Testis (tissue), 2 donors: ENCODE data around the gene NCOR2.

Experiments
- CTCF ChIP-seq, 3 experiments: fragments of 450-650 bp in 2 of 3; fragments of 200-600 bp in 1 of 3; sonication (generic) in 1 of 3; IDR thresholded peaks; one replicate each; pipeline ENCODE4 v1.5.1; 2016 to 2019; ENCODE audit warnings: antibody characterized with exemption in 3 of 3, mild to moderate bottlenecking in 2 of 3, moderate library complexity in 1 of 3
- POLR2A ChIP-seq: fragments of 450-650 bp; IDR thresholded peaks from one replicate; pipeline ENCODE4 v1.6.1; 2017; ENCODE audit warnings: antibody characterized with exemption, mild to moderate bottlenecking, moderate library complexity

- TF ChIP-seq POLR2A (no peak), CTCF (IDR thresholded peaks at IDR 0.05) (no peak)
Observed at GRCh38 chr12:124605150-124605882, 37.9 kb upstream of the NCOR2 start.
